Mesothelial cell of epicardium (in vitro differentiated cells): ENCODE measurements around the gene EML1. TPM values are rescaled to one million over a fixed set of nuclear protein-coding genes. Genes with fewer than 3 reads are reported as not detected.

ENCODE experiments used
- DNase-seq, 2 experiments: peaks; one replicate each; pipeline ENCODE4 v3.0.0; 2021; ENCODE audit warnings: low spot score in 2 of 2; ENCODE audit not compliant: unreplicated experiment in 2 of 2
- H3K27ac Mint-ChIP-seq: 2 replicates; pipeline ENCODE4 v1.8.0; 2021; ENCODE audit warnings: mixed read lengths
- H3K27me3 Mint-ChIP-seq: 2 replicates; pipeline ENCODE4 v1.8.0; 2021; ENCODE audit warnings: low read depth, mixed read lengths
- H3K36me3 Mint-ChIP-seq: 2 replicates; pipeline ENCODE4 v1.8.0; 2021; ENCODE audit warnings: mixed read lengths
- H3K4me1 Mint-ChIP-seq: 2 replicates; pipeline ENCODE4 v1.8.0; 2021; ENCODE audit warnings: mixed read lengths
- H3K4me3 Mint-ChIP-seq: 2 replicates; pipeline ENCODE4 v1.8.0; 2021; ENCODE audit warnings: mild to moderate bottlenecking, moderate library complexity, mixed read lengths
- H3K9me3 Mint-ChIP-seq: 2 replicates; pipeline ENCODE4 v1.8.0; 2021; ENCODE audit warnings: mixed read lengths
- total RNA-seq: library from RNA; stranded (reverse); gene quantifications from 3 replicates; pipeline ENCODE4 v1.2.1, GENCODE V29; 2021
- TF ChIP-seq, protein P1 (sequence below): fragments of 200-600 bp; sonication (generic); IDR thresholded peaks from one replicate; pipeline ENCODE4 v1.5.0; 2021; ENCODE audit warnings: antibody characterized with exemption; ENCODE audit not compliant: unreplicated experiment

EML1 gene
- total RNA-seq, 1 donor from 2014 or later, result 18.9 TPM

DNA sequence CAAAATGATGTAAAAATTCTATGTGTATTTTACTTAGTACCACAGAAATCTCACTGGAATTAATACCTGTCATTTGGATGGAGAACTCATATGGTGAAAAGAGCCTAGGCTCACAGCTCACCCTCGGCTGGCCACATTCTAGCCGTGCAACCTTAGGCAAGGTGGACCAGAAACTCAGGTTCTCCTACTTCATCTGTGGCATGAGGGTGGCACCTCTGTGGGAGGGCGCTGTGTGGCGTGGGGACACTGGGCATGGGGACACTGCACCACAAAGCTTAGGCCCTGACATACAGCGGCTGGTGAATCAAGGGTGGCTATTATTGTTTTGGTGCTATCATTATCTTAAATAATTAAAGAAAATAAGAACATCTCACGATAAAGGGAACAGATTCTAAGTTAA is 47.1 kb downstream of the EML1 start:
- H3K27me3 Mint-ChIP-seq, result peaks cover 27% of the 10 kb centered on the region

DNA sequence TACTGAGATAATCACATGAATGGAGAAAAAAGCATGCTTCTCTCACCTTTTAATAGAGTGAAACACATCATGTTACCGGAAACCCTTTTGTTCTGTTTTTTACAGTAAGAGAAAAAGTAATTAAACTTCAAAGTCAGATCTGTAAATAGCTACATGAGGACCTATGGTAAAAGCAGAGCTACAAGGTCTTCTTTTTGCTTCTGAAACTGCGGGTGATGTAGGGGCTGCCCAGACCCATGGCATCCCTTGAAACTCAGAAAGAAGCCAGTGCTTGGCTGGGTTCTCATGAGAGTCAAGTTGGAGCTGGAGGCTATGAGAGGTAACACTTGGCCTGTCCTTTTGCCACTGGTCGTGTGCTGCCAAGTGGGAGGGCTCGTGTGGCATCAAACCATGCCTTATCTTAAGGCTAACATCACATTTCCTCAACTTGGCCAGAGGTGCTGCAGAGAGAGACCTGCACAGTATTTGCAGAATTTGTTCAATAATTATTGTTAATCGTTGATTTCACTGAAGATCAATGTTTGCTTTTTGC is 47.6 kb downstream of the EML1 start:
- Mint-ChIP-seq H3K36me3 (peaks cover 1% of the 10 kb centered on the region), H3K9me3 (no peaks in the 10 kb centered on the region), H3K27ac (no peak overlapping the region), H3K4me3 (no peak overlapping the region), H3K27me3 (peaks cover 24% of the 10 kb centered on the region), H3K4me1 (peaks cover 16% of the 10 kb centered on the region)
- TF ChIP-seq, protein P1, sequence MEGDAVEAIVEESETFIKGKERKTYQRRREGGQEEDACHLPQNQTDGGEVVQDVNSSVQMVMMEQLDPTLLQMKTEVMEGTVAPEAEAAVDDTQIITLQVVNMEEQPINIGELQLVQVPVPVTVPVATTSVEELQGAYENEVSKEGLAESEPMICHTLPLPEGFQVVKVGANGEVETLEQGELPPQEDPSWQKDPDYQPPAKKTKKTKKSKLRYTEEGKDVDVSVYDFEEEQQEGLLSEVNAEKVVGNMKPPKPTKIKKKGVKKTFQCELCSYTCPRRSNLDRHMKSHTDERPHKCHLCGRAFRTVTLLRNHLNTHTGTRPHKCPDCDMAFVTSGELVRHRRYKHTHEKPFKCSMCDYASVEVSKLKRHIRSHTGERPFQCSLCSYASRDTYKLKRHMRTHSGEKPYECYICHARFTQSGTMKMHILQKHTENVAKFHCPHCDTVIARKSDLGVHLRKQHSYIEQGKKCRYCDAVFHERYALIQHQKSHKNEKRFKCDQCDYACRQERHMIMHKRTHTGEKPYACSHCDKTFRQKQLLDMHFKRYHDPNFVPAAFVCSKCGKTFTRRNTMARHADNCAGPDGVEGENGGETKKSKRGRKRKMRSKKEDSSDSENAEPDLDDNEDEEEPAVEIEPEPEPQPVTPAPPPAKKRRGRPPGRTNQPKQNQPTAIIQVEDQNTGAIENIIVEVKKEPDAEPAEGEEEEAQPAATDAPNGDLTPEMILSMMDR, result no peak
- no peak for DNase-seq

More for the DNA sequence above, 47.1 kb downstream of the EML1 start:
- H3K4me3 Mint-ChIP-seq, result no peak overlapping the region
- no peak for DNase-seq
- TF ChIP-seq, protein P1, result no peak
- peaks cover under 1% of the 10 kb centered on the region for H3K36me3 Mint-ChIP-seq
- H3K4me1 Mint-ChIP-seq, result peaks cover 16% of the 10 kb centered on the region
- no peaks in the 10 kb centered on the region for H3K9me3 Mint-ChIP-seq
- H3K27ac Mint-ChIP-seq, result no peak overlapping the region

DNA sequence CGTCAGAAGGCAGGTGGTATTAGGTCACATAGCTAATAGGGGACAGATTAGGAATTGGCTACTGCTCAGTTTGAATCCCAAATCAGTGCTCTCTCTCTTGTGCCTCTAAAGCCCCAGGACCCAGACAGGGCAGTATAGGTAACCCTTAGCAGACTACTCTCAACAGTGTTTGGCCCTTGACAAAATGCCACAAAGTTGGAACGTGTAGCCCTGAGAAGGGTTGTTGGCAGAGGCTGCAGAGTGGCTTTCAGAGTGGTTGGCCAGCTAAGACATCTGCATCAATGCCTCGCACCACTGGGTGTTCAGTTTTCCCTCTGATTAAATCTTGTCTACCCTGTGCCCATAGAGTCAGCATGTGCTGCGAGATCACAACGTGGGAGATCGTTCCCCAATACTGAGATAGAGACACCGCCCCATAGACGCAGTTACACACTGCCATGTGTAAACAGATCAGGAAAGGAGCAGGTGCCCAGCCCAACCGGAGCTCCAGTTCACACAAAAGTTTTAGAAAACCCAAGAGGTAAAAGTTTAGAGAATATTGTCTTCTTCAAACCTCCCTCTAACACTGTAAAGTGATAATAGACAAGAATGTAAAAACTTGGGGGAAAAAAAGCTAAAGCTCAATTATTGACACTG is 48.3 kb downstream of the EML1 start:
- H3K27me3 Mint-ChIP-seq, result peaks cover 19% of the 10 kb centered on the region
- TF ChIP-seq, protein P1, result no peak
- H3K4me3 Mint-ChIP-seq, result no peak overlapping the region
- no peak for DNase-seq
- H3K9me3 Mint-ChIP-seq, result no peaks in the 10 kb centered on the region
- H3K36me3 Mint-ChIP-seq, result peaks cover 1% of the 10 kb centered on the region
- peaks cover 16% of the 10 kb centered on the region for H3K4me1 Mint-ChIP-seq
- H3K27ac Mint-ChIP-seq, result no peak overlapping the region

DNA sequence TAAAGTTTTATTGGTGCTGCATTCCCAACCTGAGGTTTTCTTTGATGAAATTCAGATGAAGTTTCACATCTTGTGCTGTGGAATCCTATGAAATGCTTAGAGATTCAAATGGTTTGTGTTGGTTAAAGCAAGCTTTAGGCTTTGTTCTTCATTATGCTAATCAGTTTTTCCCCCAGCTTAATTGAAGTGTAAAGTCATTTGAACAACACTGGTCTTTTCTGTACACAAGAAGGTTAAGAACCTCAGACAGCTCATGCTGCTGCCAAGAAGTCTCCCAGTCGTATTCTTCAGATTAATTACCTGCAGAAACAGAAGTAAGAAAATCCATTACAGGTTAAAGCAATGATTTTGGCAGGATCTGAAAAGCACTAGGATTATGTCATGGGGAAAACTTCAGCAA is 48.9 kb downstream of the EML1 start:
- H3K4me1 Mint-ChIP-seq, result peaks cover 14% of the 10 kb centered on the region
- DNase-seq, result no peak
- H3K9me3 Mint-ChIP-seq, result peaks cover 3% of the 10 kb centered on the region
- H3K36me3 Mint-ChIP-seq, result peaks cover 5% of the 10 kb centered on the region
- H3K4me3 Mint-ChIP-seq, result no peak overlapping the region
- no peak overlapping the region for H3K27ac Mint-ChIP-seq
- peaks cover 16% of the 10 kb centered on the region for H3K27me3 Mint-ChIP-seq
- TF ChIP-seq, protein P1, result no peak

DNA sequence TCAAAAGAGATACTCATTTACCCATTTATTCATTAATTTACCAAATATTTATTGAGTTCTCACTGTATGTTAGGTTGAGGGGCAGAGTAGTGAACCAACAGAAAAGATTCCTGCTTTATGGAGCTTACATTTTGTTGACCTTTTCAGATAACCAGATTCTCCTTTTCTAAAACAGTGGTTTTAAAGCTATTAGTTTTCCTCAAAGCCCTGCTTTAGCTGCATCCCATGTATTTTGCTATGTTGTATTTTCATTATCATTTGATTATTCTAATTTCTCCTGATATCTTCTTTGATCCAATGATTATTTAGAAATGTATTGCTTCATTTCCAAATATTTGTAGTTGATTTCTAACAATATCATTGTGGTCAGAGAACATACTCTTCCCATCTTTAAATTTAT is 53.6 kb downstream of the EML1 start:
- H3K4me3 Mint-ChIP-seq, result no peak overlapping the region

More for the DNA sequence above, 53.6 kb downstream of the EML1 start:
- DNase-seq, result no peak
- Mint-ChIP-seq H3K36me3 (peaks cover 10% of the 10 kb centered on the region), H3K4me1 (no peaks in the 10 kb centered on the region), H3K9me3 (peaks cover 10% of the 10 kb centered on the region), H3K27ac (no peak overlapping the region), H3K27me3 (peaks cover 5% of the 10 kb centered on the region)
- TF ChIP-seq, protein P1, result no peak
